Natural killer cell (primary cell): ENCODE measurements around the gene HSD3B7. TPM values are rescaled to one million over a fixed set of nuclear protein-coding genes. Genes with fewer than 3 reads are reported as not detected.

Source experiments
- ATAC-seq, 3 donors: fragments of 150-1000 bp in 2 of 3; fragments of 200-7000 bp in 1 of 3; cut with Tn5 transposase; 1 replicate in 1 of 3; 2 replicates in 2 of 3; pipeline ENCODE4 v1.10.0; 2021; ENCODE audit warnings: mild to moderate bottlenecking in 2 of 3, moderate library complexity in 2 of 3
- DNase-seq, 2 donors: peaks; one replicate each; pipeline versions ENCODE4 v3.0.0 to v3.0.0-alpha.2; 2013 to 2021; ENCODE audit warnings: mixed read lengths in 1 of 2
- H3K27ac ChIP-seq: one replicate; pipeline ENCODE4 v1.5.1; 2013; ENCODE audit warnings: mild to moderate bottlenecking, low read length
- H3K27me3 ChIP-seq: one replicate; pipeline ENCODE4 v1.6.1; 2013; ENCODE audit warnings: low read length; ENCODE audit not compliant: control insufficient read depth, insufficient read depth
- H3K36me3 ChIP-seq: one replicate; pipeline ENCODE4 v1.6.1; 2013; ENCODE audit warnings: low read length; ENCODE audit not compliant: control insufficient read depth, insufficient read depth
- H3K4me1 ChIP-seq: one replicate; pipeline ENCODE4 v1.6.1; 2013; ENCODE audit warnings: low read length; ENCODE audit not compliant: control insufficient read depth, insufficient read depth
- H3K4me3 ChIP-seq: one replicate; pipeline ENCODE4 v1.5.1; 2013; ENCODE audit warnings: low read length
- H3K9me3 ChIP-seq: one replicate; pipeline ENCODE4 v1.6.1; 2013; ENCODE audit warnings: low read length; ENCODE audit not compliant: control insufficient read depth, insufficient read depth
- H3K27ac Mint-ChIP-seq, 2 donors: one replicate each; pipeline ENCODE4 v1.8.0; 2022; ENCODE audit warnings: mild to moderate bottlenecking in 2 of 2, mixed read lengths in 2 of 2, moderate library complexity in 1 of 2
- H3K27me3 Mint-ChIP-seq, 2 donors: one replicate each; pipeline ENCODE4 v1.8.0; 2022; ENCODE audit warnings: low read depth in 2 of 2, mixed read lengths in 2 of 2
- H3K36me3 Mint-ChIP-seq: one replicate; pipeline ENCODE4 v1.8.0; 2022; ENCODE audit warnings: mixed read lengths
- H3K4me1 Mint-ChIP-seq, 2 donors: one replicate each; pipeline ENCODE4 v1.8.0; 2022; ENCODE audit warnings: mixed read lengths in 2 of 2
- H3K4me3 Mint-ChIP-seq: one replicate; pipeline ENCODE4 v1.8.0; 2022; ENCODE audit warnings: mild to moderate bottlenecking, moderate library complexity, mixed read lengths
- H3K9me3 Mint-ChIP-seq, 2 donors: one replicate each; pipeline ENCODE4 v1.8.0; 2022; ENCODE audit warnings: mixed read lengths in 2 of 2
- WGBS: methylation state at CpG from one replicate; pipeline ENCODE4 v1.1.7; 2013; ENCODE audit warnings: missing lambda C conversion rate; ENCODE audit not compliant: insufficient coverage; 5-methylcytosine and 5-hydroxymethylcytosine counted together
- intact Hi-C: fragments of 100-400 bp; cut with micrococcal nuclease; formaldehyde crosslinking; loops from one replicate; pipeline ENCODE4 v1.14.2; 2022
- total RNA-seq, 4 donors: library from RNA; stranded (reverse); fragments of 120-200 nt in 1 of 4; gene quantifications; one replicate each; pipeline versions ENCODE4 v1.2.3 to v1.2.4, GENCODE V29; 2013 to 2022
- TF ChIP-seq, protein P1 (sequence below): fragments of 200-600 bp; IDR thresholded peaks from one replicate; pipeline ENCODE4 v1.8.0; 2022; ENCODE audit warnings: antibody characterized with exemption

Gene HSD3B7
- total RNA-seq, 3 donors from 2014 or later (not counting 1 experiment from before 2014, with no cell fraction given) = 0.26 to 2.1 (median 0.39) TPM

GRCh38 chr16:30989469-30990047 lies 4.6 kb downstream of the HSD3B7 start:
- WGBS = 94% methylated on average over 23 of the region's 23 CpGs
- H3K36me3 ChIP-seq = no peaks in the 10 kb centered on the region
- no peak overlapping the region for H3K27ac ChIP-seq
- Mint-ChIP-seq H3K4me1 (peaks cover 0 to 20% of the 10 kb centered on the region in 2 donors), H3K9me3 (no peaks in the 10 kb centered on the region), H3K4me3 (no peak overlapping the region), H3K27ac (no peak overlapping the region), H3K36me3 (no peaks in the 10 kb centered on the region), H3K27me3 (peaks cover 0 to 3% of the 10 kb centered on the region in 2 donors)
- ATAC-seq (no peak), DNase-seq (no peak)
- H3K9me3 ChIP-seq = no peaks in the 10 kb centered on the region
- H3K4me3 ChIP-seq = no peak overlapping the region
- H3K27me3 ChIP-seq = no peaks in the 10 kb centered on the region
- H3K4me1 ChIP-seq = peaks cover 8% of the 10 kb centered on the region
- TF ChIP-seq, protein P1, sequence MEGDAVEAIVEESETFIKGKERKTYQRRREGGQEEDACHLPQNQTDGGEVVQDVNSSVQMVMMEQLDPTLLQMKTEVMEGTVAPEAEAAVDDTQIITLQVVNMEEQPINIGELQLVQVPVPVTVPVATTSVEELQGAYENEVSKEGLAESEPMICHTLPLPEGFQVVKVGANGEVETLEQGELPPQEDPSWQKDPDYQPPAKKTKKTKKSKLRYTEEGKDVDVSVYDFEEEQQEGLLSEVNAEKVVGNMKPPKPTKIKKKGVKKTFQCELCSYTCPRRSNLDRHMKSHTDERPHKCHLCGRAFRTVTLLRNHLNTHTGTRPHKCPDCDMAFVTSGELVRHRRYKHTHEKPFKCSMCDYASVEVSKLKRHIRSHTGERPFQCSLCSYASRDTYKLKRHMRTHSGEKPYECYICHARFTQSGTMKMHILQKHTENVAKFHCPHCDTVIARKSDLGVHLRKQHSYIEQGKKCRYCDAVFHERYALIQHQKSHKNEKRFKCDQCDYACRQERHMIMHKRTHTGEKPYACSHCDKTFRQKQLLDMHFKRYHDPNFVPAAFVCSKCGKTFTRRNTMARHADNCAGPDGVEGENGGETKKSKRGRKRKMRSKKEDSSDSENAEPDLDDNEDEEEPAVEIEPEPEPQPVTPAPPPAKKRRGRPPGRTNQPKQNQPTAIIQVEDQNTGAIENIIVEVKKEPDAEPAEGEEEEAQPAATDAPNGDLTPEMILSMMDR = no peak
- intact Hi-C loops = no loop called here

DNA sequence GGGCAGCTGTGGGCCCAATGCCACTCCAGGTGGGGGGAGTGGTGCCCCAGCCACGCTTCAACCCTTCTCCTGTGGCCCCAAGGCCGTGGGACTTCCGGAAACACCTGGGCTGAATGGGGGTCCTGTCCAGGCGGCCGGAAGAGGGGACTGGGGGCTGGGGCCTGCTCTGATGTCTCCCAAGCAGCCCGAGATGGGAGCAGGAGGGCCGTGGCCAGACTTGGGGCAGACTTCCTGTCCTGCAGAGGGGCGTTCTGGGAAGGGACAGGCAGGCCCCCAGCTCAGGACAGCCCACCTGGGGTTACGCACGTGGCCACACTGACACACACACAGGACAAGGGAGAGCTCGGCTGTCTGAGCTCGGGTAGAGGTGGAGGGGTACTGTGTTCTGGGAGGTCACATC lies 5.1 kb downstream of the HSD3B7 start:
- WGBS = 86% methylated on average over 12 of the region's 12 CpGs
- ATAC-seq = no peak
- TF ChIP-seq, protein P1 = no peak
- intact Hi-C loops = no loop called here
- H3K36me3 ChIP-seq = no peaks in the 10 kb centered on the region
- Mint-ChIP-seq H3K4me3 (no peak overlapping the region), H3K27me3 (peaks cover 0 to 4% of the 10 kb centered on the region in 2 donors), H3K4me1 (peaks cover 0 to 16% of the 10 kb centered on the region in 2 donors), H3K36me3 (no peaks in the 10 kb centered on the region), H3K27ac (no peak overlapping the region), H3K9me3 (no peaks in the 10 kb centered on the region)
- H3K9me3 ChIP-seq = no peaks in the 10 kb centered on the region
- no peak overlapping the region for H3K4me3 ChIP-seq
- no peak for DNase-seq
- H3K27me3 ChIP-seq = no peaks in the 10 kb centered on the region
- H3K4me1 ChIP-seq = peaks cover 3% of the 10 kb centered on the region
- H3K27ac ChIP-seq = no peak overlapping the region

- intact Hi-C loops = no loop called here
- H3K9me3 Mint-ChIP-seq = no peaks in the 10 kb centered on the region
- peaks cover 0 to 6% of the 10 kb centered on the region in 2 donors for H3K27me3 Mint-ChIP-seq
- Histone ChIP-seq H3K36me3 (no peaks in the 10 kb centered on the region), H3K27ac (no peak overlapping the region), H3K4me1 (no peaks in the 10 kb centered on the region), H3K9me3 (no peaks in the 10 kb centered on the region), H3K4me3 (no peak overlapping the region), H3K27me3 (no peaks in the 10 kb centered on the region)
- H3K4me1 Mint-ChIP-seq = peaks cover 0 to 12% of the 10 kb centered on the region in 2 donors
- no peak overlapping the region for H3K27ac Mint-ChIP-seq
- no peaks in the 10 kb centered on the region for H3K36me3 Mint-ChIP-seq
- DNase-seq = no peak
- 77% methylated on average over 8 of the region's 8 CpGs for WGBS
- H3K4me3 Mint-ChIP-seq = no peak overlapping the region
- TF ChIP-seq, protein P1 = no peak
- no peak for ATAC-seq
Observed at GRCh38 chr16:30991052-30991451, 6.0 kb downstream of the HSD3B7 start.

- intact Hi-C loops = no loop called here
- H3K4me3 ChIP-seq = no peak overlapping the region
- Mint-ChIP-seq H3K4me1 (peaks cover 0 to 13% of the 10 kb centered on the region in 2 donors), H3K27me3 (peaks cover 0 to 9% of the 10 kb centered on the region in 2 donors), H3K36me3 (no peaks in the 10 kb centered on the region), H3K9me3 (no peaks in the 10 kb centered on the region), H3K4me3 (no peak overlapping the region), H3K27ac (no peak overlapping the region)
- no peaks in the 10 kb centered on the region for H3K27me3 ChIP-seq
- no peaks in the 10 kb centered on the region for H3K36me3 ChIP-seq
- H3K27ac ChIP-seq = no peak overlapping the region
- WGBS = 91% methylated on average over 21 of the region's 21 CpGs
- no peak for DNase-seq
- no peak for ATAC-seq
- H3K4me1 ChIP-seq = peaks cover 9% of the 10 kb centered on the region
- TF ChIP-seq, protein P1 = no peak
- no peaks in the 10 kb centered on the region for H3K9me3 ChIP-seq
Observed at GRCh38 chr16:30992276-30992780, 7.3 kb downstream of the HSD3B7 start.
